ENCODE measurements around the gene VSTM4.

Gene VSTM4

GRCh38 chr10:49058463-49059255 lies 56.7 kb downstream of the VSTM4 start:
- DNase-seq (ENCODE audit: low read depth in 2 of 2), result peak; percentile 8 to 40
- TF ChIP-seq CTCF (IDR thresholded peaks at IDR 0.05; ENCODE audit: low read depth, low read length), result no peak
- no peak overlapping the region for H3K4me3 ChIP-seq (replicated peaks in 1 of 2; ENCODE audit: low read depth in 2 of 2, low read length in 2 of 2)

- TF ChIP-seq CTCF (IDR thresholded peaks at IDR 0.05; ENCODE audit: low read depth, low read length), result no peak
- no peak overlapping the region for H3K4me3 ChIP-seq (replicated peaks in 1 of 2; ENCODE audit: low read depth in 2 of 2, low read length in 2 of 2)
- no peak for DNase-seq (ENCODE audit: low read depth in 2 of 2)
Observed at GRCh38 chr10:49057231-49057880, 58.0 kb downstream of the VSTM4 start.

GRCh38 chr10:49056356-49056755 lies 59.0 kb downstream of the VSTM4 start:
- TF ChIP-seq CTCF (IDR thresholded peaks at IDR 0.05; ENCODE audit: low read depth, low read length), result no peak
- H3K4me3 ChIP-seq (replicated peaks in 1 of 2; ENCODE audit: low read depth in 2 of 2, low read length in 2 of 2), result no peak overlapping the region
- no peak for DNase-seq (ENCODE audit: low read depth in 2 of 2)

- peak in 1 of 2 donors; percentile 14 for DNase-seq (ENCODE audit: low read depth in 2 of 2)
- H3K4me3 ChIP-seq (replicated peaks in 1 of 2; ENCODE audit: low read depth in 2 of 2, low read length in 2 of 2), result no peak overlapping the region
- no peak for TF ChIP-seq CTCF (IDR thresholded peaks at IDR 0.05; ENCODE audit: low read depth, low read length)
Observed at GRCh38 chr10:49055221-49055849, 60.0 kb downstream of the VSTM4 start.

GRCh38 chr10:49054753-49055152 lies 60.6 kb downstream of the VSTM4 start:
- no peak for DNase-seq (ENCODE audit: low read depth in 2 of 2)
- TF ChIP-seq CTCF (IDR thresholded peaks at IDR 0.05; ENCODE audit: low read depth, low read length), result no peak
- H3K4me3 ChIP-seq (replicated peaks in 1 of 2; ENCODE audit: low read depth in 2 of 2, low read length in 2 of 2), result no peak overlapping the region

- no peak for TF ChIP-seq CTCF (IDR thresholded peaks at IDR 0.05; ENCODE audit: low read depth, low read length)
- no peak for DNase-seq (ENCODE audit: low read depth in 2 of 2)
- no peak overlapping the region for H3K4me3 ChIP-seq (replicated peaks in 1 of 2; ENCODE audit: low read depth in 2 of 2, low read length in 2 of 2)
Observed at GRCh38 chr10:49053998-49054692, 61.2 kb downstream of the VSTM4 start.

Measured in cardiac fibroblast (primary cell).